Right lobe of liver (tissue), 6 donors: Measurements from ENCODE around the gene RAB14. TPM values are rescaled to one million over a fixed set of nuclear protein-coding genes. Genes with fewer than 3 reads are reported as not detected.

ENCODE experiments used
- ATAC-seq, 4 donors: fragments of 200-7000 bp; cut with Tn5 transposase; one replicate each; pipeline ENCODE4 v1.9.1; 2020; ENCODE audit warnings: mild to moderate bottlenecking in 4 of 4, moderate library complexity in 4 of 4
- DNase-seq, 3 donors: peaks; one replicate each; pipeline ENCODE4 v3.0.0-alpha.2; 2020
- H3K27ac ChIP-seq, 3 donors: fragments of 200-600 bp; one replicate each; pipeline ENCODE4 v1.8.0; 2022
- H3K27me3 ChIP-seq, 2 donors: fragments of 200-600 bp; one replicate each; pipeline ENCODE4 v1.8.0; 2022
- H3K36me3 ChIP-seq, 4 donors: fragments of 200-600 bp; sonication (generic) in 1 of 4; one replicate each; pipeline versions ENCODE4 v1.5.1 to v1.8.0; 2017 to 2022; ENCODE audit warnings: control low read depth in 1 of 4
- H3K4me1 ChIP-seq, 4 donors: fragments of 200-600 bp; sonication (generic) in 1 of 4; one replicate each; pipeline versions ENCODE4 v1.5.1 to v1.8.0; 2017 to 2022; ENCODE audit warnings: control low read depth in 1 of 4
- H3K4me3 ChIP-seq, 3 donors: fragments of 200-600 bp; one replicate each; pipeline ENCODE4 v1.8.0; 2022
- H3K9me3 ChIP-seq, 4 donors: fragments of 200-600 bp; sonication (generic) in 1 of 4; one replicate each; pipeline versions ENCODE4 v1.5.1 to v1.8.0; 2017 to 2022; ENCODE audit warnings: control low read depth in 1 of 4
- POLR2A ChIP-seq: fragments of 450-650 bp; IDR thresholded peaks from one replicate; pipeline ENCODE4 v1.6.1; 2017; ENCODE audit warnings: antibody characterized with exemption, mild to moderate bottlenecking
- WGBS: methylation state at CpG from one replicate; pipeline ENCODE4 v1.1.6; 2018; ENCODE audit warnings: low coverage, low lambda C conversion rate; ENCODE audit not compliant: insufficient coverage; ENCODE audit errors: missing lambda C conversion rate; 5-methylcytosine and 5-hydroxymethylcytosine counted together
- intact Hi-C, 2 donors: fragments of 100-400 bp; cut with DNase I; formaldehyde crosslinking; loops; one replicate each; pipeline versions ENCODE4 v1.11.2 to v1.14.1; 2022
- total RNA-seq, 6 experiments: library from RNA; depleted of rRNA in 2 of 6; stranded (reverse); fragments of >200 nt in 2 of 6; fragmentation: NEBNext Ultra II Directional in 3 of 6; extraction: Animal tissue kit (Norgen Biotek cat#: 25700) in 3 of 6; gene quantifications; one replicate each; pipeline versions ENCODE4 v1.1.0 to v1.2.4, GENCODE V29; 2016 to 2023
- TF ChIP-seq, protein P1 (sequence below), 4 donors: fragments of 200-600 bp in 3 of 4; fragments of 450-650 bp in 1 of 4; IDR thresholded peaks; one replicate each; pipeline versions ENCODE4 v1.5.1 to v1.8.0; 2016 to 2022; ENCODE audit warnings: antibody characterized with exemption in 4 of 4, mild to moderate bottlenecking in 2 of 4
- donor health status: DM: no; HTN: yes; CAD: no.
- donor health status: DM: no; HTN: no; CAD: no.
- donor health status: DM: no; HTN: no; CAD: no.
- donor health status: DM: no; HTN: yes; CAD: no.
- donor health status: DM: no; HTN: yes; CAD: no.

RAB14 gene
- total RNA-seq, 6 experiments from 2014 or later, result 29.0 to 65.1 (median 53.5) TPM

DNA sequence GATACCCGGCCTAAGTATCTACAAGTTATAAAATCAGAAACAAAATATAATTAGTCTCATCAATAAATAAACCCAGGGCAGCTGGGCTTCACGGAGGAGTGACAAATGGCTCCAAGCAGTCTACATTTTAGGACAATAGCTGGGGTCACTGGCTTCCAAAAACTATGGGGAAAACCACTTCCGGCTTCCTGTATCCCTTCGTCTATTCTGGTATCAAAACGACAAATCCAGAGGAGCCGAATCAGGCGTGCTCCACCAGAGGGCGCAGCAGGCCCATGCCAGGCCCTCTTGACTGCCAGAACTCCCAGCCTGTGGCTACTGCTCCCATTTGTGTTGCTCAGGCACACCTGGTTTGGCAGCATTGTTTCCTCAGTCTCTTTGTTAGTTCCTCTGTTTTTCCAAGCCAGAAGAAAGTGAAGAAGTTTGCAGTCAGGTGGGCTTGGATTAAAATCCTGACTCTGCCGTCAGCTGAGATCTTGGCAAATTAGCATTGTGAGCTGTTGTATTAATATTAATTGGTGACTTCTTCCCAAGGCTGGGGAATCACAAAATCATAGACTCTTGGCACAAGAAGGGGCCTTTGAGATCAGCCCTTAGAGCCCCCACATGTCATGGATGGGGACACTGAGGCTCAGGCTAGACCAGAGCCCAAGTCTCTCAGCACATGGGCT, 11.6 kb upstream of the RAB14 start:
- H3K4me3 ChIP-seq, result no peak overlapping the region
- H3K4me1 ChIP-seq, result no peaks in the 10 kb centered on the region
- ATAC-seq (peak; percentile 99 to 100 (median 100)), DNase-seq (peak; percentile 85 to 88 (median 86))
- WGBS, result 43% methylated on average over 5 of the region's 9 CpGs
- no peaks in the 10 kb centered on the region for H3K27me3 ChIP-seq
- TF ChIP-seq, protein P1, sequence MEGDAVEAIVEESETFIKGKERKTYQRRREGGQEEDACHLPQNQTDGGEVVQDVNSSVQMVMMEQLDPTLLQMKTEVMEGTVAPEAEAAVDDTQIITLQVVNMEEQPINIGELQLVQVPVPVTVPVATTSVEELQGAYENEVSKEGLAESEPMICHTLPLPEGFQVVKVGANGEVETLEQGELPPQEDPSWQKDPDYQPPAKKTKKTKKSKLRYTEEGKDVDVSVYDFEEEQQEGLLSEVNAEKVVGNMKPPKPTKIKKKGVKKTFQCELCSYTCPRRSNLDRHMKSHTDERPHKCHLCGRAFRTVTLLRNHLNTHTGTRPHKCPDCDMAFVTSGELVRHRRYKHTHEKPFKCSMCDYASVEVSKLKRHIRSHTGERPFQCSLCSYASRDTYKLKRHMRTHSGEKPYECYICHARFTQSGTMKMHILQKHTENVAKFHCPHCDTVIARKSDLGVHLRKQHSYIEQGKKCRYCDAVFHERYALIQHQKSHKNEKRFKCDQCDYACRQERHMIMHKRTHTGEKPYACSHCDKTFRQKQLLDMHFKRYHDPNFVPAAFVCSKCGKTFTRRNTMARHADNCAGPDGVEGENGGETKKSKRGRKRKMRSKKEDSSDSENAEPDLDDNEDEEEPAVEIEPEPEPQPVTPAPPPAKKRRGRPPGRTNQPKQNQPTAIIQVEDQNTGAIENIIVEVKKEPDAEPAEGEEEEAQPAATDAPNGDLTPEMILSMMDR (IDR thresholded peaks at IDR 0.05), result peak; percentile 93 to 98 (median 94)
- no peak for TF ChIP-seq POLR2A
- intact Hi-C loops, result loop anchor here in 1 of 2 donors (10.0 kb wide), 1 partner anchor 182 kb away; no protein-coding TSS in a partner anchor
- H3K36me3 ChIP-seq, result no peaks in the 10 kb centered on the region
- H3K27ac ChIP-seq, result no peak overlapping the region
- H3K9me3 ChIP-seq, result no peaks in the 10 kb centered on the region

DNA sequence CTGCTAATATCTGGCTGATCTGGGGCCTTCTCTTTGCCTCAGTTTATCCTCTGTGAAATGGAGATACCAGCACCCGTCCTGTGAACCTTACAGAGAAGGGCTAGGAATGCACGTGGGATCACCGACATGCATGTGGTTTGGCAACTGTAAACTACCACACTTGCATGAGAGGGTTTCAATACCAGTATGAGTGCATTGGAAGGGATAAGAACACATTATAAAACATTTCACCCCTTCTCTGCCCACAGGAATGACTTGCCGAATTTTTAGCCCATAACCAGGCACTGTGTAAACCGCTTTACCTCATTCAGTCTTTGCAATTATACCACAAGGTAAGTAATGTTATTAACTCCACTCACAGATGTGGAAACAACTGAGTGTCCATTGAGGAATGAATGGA, 8.9 kb upstream of the RAB14 start:
- intact Hi-C loops, result loop anchor here in 1 of 2 donors (10.0 kb wide), 1 partner anchor 184 kb away; no protein-coding TSS in a partner anchor
- Histone ChIP-seq H3K27ac (no peak overlapping the region), H3K4me1 (no peaks in the 10 kb centered on the region), H3K4me3 (no peak overlapping the region), H3K9me3 (no peaks in the 10 kb centered on the region), H3K36me3 (no peaks in the 10 kb centered on the region), H3K27me3 (no peaks in the 10 kb centered on the region)
- TF ChIP-seq, protein P1 (IDR thresholded peaks at IDR 0.05), result no peak
- no peak for TF ChIP-seq POLR2A
- ATAC-seq (no peak), DNase-seq (no peak)
- WGBS, result 90% methylated on average over 5 of the region's 5 CpGs

DNA sequence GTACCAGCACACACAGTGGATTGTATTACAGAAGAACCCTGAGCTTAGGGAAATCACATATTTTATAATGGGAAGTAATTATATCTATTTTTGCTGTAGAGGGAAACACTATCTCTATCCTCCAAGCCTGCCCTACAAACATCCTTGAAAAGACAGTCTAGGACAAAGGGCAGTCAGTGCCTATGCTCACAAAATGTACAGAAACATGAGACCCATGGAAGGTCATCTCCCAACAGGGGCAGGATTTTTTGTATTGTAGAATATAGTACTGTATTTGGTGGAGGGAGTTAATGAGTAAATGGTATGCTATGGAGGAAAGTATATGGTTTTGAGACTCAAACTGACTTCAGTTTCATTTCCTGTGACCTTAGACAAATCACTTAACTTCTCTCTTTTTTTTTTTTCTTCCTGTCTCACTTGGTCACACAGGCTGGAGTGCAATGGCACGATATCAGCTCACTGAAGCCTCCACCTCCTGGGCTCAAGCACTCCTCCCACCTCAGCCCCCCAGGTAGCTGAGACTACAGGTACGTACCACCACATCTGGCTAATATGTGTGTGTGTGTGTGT, 5.8 kb upstream of the RAB14 start:
- peaks cover 0 to 2% (median 0%) of the 10 kb centered on the region in 4 donors for H3K4me1 ChIP-seq
- H3K27ac ChIP-seq, result no peak overlapping the region
- WGBS, result 29% methylated on average over 1 of the region's 2 CpGs
- peak in 1 of 4 donors; percentile 20 for ATAC-seq
- intact Hi-C loops, result no loop called here
- no peaks in the 10 kb centered on the region for H3K9me3 ChIP-seq
- no peaks in the 10 kb centered on the region for H3K36me3 ChIP-seq
- no peak for DNase-seq
- no peaks in the 10 kb centered on the region for H3K27me3 ChIP-seq
- TF ChIP-seq POLR2A, result no peak
- TF ChIP-seq, protein P1 (IDR thresholded peaks at IDR 0.05), result no peak
- H3K4me3 ChIP-seq, result no peak overlapping the region

DNA sequence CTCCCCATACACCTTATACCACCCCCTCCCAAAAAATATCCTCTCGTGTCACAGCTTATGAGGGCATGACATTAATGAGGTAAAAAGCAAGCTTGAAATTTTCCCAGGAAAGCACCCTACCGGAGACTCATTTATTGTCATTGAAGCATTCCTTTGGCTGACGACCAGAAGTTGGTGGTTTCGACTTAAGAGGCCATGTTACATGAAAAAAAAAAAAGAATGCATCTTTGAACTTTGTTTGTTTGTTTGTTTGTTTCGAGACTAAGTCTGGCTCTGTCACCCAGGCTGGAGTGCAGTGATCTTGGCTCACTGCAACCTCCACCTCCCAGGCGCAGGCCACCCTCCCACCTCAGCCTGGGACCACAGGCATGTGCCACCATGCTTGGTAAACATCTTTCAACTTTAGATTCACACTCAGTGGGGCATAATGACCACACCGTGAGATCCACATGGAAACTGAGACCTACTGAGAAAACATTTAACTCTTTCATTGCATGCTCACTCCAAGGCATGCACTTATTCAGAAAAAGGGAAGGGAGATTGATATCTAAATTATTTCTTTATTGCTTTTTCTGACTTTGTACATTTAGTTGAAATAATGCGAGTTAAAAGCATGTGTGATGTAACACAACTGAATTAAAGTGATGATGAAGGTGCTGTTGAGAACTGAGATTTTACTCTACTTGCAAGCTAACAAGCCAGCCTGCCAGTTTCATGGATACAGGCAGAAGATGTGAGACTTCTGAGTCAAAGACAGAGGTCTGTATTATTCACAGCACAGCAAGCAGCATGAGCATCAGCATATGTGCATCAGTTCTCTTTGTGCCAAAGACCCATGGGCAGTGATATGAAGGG, 5.1 kb upstream of the RAB14 start:
- WGBS, result 68% methylated on average over 8 of the region's 8 CpGs
- H3K27ac ChIP-seq, result no peak overlapping the region

More for the DNA sequence above, 5.1 kb upstream of the RAB14 start:
- Histone ChIP-seq H3K4me3 (no peak overlapping the region), H3K27me3 (no peaks in the 10 kb centered on the region), H3K36me3 (no peaks in the 10 kb centered on the region), H3K4me1 (peaks cover 0 to 5% (median 0%) of the 10 kb centered on the region in 4 donors), H3K9me3 (no peaks in the 10 kb centered on the region)
- intact Hi-C loops, result no loop called here
- DNase-seq (no peak), ATAC-seq (no peak)
- TF ChIP-seq, protein P1 (IDR thresholded peaks at IDR 0.05), result no peak
- TF ChIP-seq POLR2A, result no peak
